Natural killer cell treated with Interleukin-12 subunit alpha and Interleukin-12 subunit beta and Interleukin-15 and Interleukin-18, amount 100 ng/mL, for 72 hours (primary cell): ENCODE measurements around the gene B3GALT4. TPM values are rescaled to one million over a fixed set of nuclear protein-coding genes. Genes with fewer than 3 reads are reported as not detected.

Experiments
- ATAC-seq, 2 donors: fragments of 150-1000 bp; cut with Tn5 transposase in 1 of 2; sonication (Bioruptor Pico), chemical (Tn5 transposase) in 1 of 2; 2 replicates each; pipeline ENCODE4 v1.10.0; 2021
- DNase-seq: peaks from one replicate; pipeline ENCODE4 v3.0.0; 2022; ENCODE audit warnings: low spot score
- H3K27ac Mint-ChIP-seq, 2 donors: 1 replicate in 1 of 2; 2 replicates in 1 of 2; pipeline ENCODE4 v1.8.0; 2022; ENCODE audit warnings: mixed read lengths in 2 of 2, mild to moderate bottlenecking in 1 of 2, moderate library complexity in 1 of 2
- H3K27me3 Mint-ChIP-seq, 2 donors: 1 replicate in 1 of 2; 2 replicates in 1 of 2; pipeline ENCODE4 v1.8.0; 2022; ENCODE audit warnings: mixed read lengths in 2 of 2
- H3K36me3 Mint-ChIP-seq: one replicate; pipeline ENCODE4 v1.8.0; 2022; ENCODE audit warnings: mixed read lengths
- H3K4me1 Mint-ChIP-seq, 2 donors: 1 replicate in 1 of 2; 2 replicates in 1 of 2; pipeline ENCODE4 v1.8.0; 2022; ENCODE audit warnings: low read depth in 2 of 2, mixed read lengths in 2 of 2, mild to moderate bottlenecking in 1 of 2
- H3K4me3 Mint-ChIP-seq: one replicate; pipeline ENCODE4 v1.8.0; 2022; ENCODE audit warnings: mixed read lengths
- H3K9me3 Mint-ChIP-seq: 2 replicates; pipeline ENCODE4 v1.8.0; 2022; ENCODE audit warnings: mixed read lengths
- total RNA-seq, 2 donors: library from RNA; stranded (reverse); gene quantifications; one replicate each; pipeline ENCODE4 v1.2.3, GENCODE V29; 2022

Gene B3GALT4, protein sequence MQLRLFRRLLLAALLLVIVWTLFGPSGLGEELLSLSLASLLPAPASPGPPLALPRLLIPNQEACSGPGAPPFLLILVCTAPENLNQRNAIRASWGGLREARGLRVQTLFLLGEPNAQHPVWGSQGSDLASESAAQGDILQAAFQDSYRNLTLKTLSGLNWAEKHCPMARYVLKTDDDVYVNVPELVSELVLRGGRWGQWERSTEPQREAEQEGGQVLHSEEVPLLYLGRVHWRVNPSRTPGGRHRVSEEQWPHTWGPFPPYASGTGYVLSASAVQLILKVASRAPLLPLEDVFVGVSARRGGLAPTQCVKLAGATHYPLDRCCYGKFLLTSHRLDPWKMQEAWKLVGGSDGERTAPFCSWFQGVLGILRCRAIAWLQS
- total RNA-seq: 10 to 100 TPM; 10.1 to 11.2 TPM

DNA sequence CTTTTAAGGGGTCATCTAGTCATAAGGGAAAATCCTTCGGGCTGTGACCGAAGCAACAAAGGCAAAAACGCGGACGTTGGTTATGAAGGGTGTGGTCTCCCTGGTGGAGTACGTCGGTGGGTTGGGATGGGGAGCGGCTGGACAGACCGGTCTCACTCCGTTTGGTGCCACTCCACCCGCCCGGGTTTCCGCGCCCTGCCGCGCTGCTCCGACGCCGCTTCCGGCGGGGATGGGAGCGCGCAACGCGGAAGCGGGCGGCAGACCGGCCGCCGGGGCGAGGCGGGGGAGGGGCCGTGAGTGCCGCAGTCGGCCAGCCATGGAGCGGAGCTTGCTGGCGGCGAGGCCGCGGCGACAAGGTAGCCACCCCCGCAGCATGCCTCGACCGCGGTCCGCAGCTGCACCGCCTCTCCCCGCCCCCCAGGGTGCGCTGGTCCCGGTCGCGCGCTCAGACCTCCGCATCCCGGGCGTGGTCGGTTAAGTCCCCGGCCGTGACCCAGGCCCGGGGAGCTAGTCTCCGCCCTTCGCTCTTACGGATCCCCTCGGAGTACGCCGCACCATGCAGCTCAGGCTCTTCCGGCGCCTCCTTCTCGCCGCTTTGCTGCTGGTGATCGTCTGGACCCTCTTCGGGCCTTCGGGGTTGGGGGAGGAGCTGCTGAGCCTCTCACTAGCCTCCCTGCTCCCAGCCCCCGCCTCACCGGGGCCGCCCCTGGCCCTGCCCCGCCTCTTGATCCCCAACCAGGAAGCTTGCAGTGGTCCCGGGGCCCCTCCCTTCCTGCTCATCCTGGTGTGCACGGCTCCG, at the start of gene B3GALT4:
TSS of gene B3GALT4 (plus strand) at position 260 of the 799 bp plus-strand sequence. CDS start at position 557, 297 bp downstream.
- no peaks in the 10 kb centered on the region for H3K9me3 Mint-ChIP-seq
- DNase-seq (peak; percentile 88), ATAC-seq (peak; percentile 82 to 87)
- H3K4me3 Mint-ChIP-seq: peak within 1 kb of the TSS; percentile 95
- peaks cover 35% of the 10 kb centered on the region for H3K36me3 Mint-ChIP-seq
- H3K27ac Mint-ChIP-seq: peak within 1 kb of the TSS; percentile 87 to 97
- H3K4me1 Mint-ChIP-seq: peaks cover 48% of the 10 kb centered on the region in 2 donors
- no peaks in the 10 kb centered on the region for H3K27me3 Mint-ChIP-seq

DNA sequence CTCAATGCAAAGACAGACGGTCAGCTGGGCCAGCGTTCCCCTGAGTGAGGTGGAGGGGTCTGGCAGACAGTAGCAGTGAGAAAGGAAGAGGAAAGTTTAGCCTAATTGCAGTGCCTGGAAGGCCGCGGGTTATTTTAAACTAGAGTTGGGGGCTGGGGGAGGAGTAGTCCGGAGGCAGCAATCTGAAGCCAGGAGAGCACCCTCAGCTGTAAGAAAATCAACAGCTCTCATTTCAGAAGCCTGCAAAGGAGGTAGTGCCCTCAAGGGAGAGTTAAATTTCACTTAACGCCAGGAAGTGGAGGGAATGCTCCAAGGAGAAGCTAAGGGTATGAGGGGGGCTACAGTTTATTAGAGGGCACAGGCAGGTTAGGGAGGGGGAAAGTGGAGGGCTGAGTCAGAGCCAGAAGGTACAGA, 41.7 kb upstream of the B3GALT4 start:
- Mint-ChIP-seq H3K4me1 (peaks cover 0 to 4% of the 10 kb centered on the region in 2 donors), H3K9me3 (no peaks in the 10 kb centered on the region), H3K27ac (no peak overlapping the region), H3K4me3 (no peak overlapping the region), H3K36me3 (no peaks in the 10 kb centered on the region), H3K27me3 (peaks cover 31 to 53% of the 10 kb centered on the region in 2 donors)
- no peak for ATAC-seq
- no peak for DNase-seq

DNA sequence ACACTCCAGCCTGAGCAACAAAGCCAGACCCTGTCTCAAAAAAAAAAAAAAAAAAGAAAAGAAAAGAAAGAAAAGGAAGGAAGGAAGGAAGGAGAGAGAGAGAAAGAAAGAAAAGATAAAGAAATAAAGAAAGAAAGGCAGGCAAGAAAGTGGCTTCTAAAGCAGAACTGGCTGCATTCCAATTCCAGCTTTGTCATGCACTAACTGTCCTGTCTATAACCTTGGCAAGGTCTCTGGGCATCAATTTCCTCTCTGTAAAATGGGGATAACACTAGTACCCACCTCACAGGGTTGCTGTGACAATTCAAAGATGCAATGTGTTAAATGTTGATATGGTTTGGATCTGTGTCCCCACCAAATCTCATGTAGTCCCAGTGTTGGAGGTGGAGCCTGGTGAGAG, 40.6 kb upstream of the B3GALT4 start:
- Mint-ChIP-seq H3K4me3 (no peak overlapping the region), H3K27me3 (peaks cover 32 to 52% of the 10 kb centered on the region in 2 donors), H3K4me1 (peaks cover 0 to 2% of the 10 kb centered on the region in 2 donors), H3K27ac (no peak overlapping the region), H3K36me3 (no peaks in the 10 kb centered on the region), H3K9me3 (no peaks in the 10 kb centered on the region)
- DNase-seq (no peak), ATAC-seq (no peak)

DNA sequence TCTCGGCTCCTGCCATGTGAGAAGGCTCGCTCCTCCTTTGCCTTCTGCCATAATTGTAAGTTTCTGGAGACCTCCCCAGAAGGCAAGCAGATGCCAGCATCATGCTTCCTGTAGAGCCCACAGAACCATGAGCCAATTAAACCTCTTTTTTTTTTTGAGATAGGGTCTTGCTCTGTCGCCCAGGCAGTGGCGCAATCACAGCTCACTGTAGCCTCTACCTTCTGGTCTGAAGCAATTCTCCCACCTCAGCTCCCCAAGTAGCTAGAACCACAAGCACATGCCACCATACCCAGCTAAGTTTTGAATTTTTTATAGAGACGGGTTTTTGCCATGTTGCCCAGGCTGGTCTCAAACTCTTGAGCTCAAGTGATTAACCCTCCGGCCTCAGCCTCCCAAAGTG, 40.1 kb upstream of the B3GALT4 start:
- peaks cover 30 to 48% of the 10 kb centered on the region in 2 donors for H3K27me3 Mint-ChIP-seq
- no peak overlapping the region for H3K27ac Mint-ChIP-seq
- H3K9me3 Mint-ChIP-seq: no peaks in the 10 kb centered on the region
- H3K4me3 Mint-ChIP-seq: no peak overlapping the region
- H3K36me3 Mint-ChIP-seq: no peaks in the 10 kb centered on the region
- no peak for ATAC-seq
- peaks cover 2% of the 10 kb centered on the region in 2 donors for H3K4me1 Mint-ChIP-seq
- DNase-seq: no peak

DNA sequence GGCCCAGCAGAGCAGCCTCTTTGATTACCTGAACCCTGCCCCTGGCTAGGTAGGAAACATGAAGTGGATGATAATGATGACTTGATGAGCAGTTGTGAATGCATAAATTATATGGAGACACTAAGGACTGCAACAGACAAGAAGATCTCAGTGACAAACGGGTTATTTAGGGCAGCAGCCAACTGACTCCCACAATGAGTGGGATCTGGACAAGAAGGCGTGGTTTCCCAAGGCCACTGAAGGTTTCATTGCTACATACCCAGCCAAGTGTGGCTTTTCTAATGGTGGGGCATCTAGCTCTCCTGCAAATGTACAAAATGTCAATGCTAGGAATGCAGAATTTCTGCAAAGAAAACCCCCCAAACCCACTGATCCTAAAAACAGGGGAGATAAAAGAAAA, 39.2 kb upstream of the B3GALT4 start:
- peaks cover 7 to 8% of the 10 kb centered on the region in 2 donors for H3K4me1 Mint-ChIP-seq
- H3K4me3 Mint-ChIP-seq: no peak overlapping the region
- H3K36me3 Mint-ChIP-seq: no peaks in the 10 kb centered on the region
- ATAC-seq: no peak
- H3K27me3 Mint-ChIP-seq: peaks cover 35 to 51% of the 10 kb centered on the region in 2 donors
- H3K27ac Mint-ChIP-seq: no peak overlapping the region
- no peak for DNase-seq
- H3K9me3 Mint-ChIP-seq: no peaks in the 10 kb centered on the region

DNA sequence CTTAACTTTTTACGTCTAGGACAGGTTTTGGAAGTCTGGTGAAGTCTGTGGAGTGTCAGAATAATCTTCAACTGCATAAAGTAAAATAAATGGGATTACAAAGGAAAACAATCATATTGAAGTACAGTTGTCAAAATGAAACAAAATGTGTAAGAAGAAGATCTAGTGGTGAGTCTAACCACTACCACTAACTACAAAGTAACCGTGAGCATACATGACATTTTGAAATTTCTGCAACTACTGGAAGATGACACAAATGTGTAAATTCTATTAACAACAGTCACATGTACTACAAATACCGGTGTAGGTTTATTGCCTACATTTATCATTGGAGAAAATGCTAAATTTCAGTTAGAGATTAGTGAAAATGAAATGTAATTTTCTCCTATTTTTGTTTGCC, 35.0 kb upstream of the B3GALT4 start:
- peak overlapping the region; percentile 56 for H3K4me3 Mint-ChIP-seq

DNA sequence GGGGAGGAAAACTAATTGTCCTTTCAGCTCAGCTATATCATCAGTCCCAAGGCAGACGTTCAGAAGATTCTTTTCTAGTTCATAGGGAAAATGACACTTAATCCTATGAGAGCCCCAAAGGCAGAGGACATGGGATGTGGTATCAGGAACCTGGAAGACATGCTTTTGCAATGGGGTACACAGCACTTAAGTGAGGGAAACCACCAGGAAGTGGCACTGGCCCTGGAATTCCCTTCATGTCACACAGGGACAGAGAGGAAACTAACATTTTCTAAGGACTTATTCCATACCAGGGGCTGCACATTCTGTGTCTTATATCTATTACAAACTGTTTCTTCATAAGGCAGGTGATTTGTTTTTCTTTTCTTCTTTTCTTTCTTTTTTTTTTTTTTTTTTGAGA, 33.4 kb upstream of the B3GALT4 start:
- H3K4me1 Mint-ChIP-seq: peaks cover 10 to 12% of the 10 kb centered on the region in 2 donors
- peaks cover 22 to 26% of the 10 kb centered on the region in 2 donors for H3K27me3 Mint-ChIP-seq
- no peak overlapping the region for H3K4me3 Mint-ChIP-seq
- H3K36me3 Mint-ChIP-seq: no peaks in the 10 kb centered on the region
- no peak overlapping the region for H3K27ac Mint-ChIP-seq
- no peak for DNase-seq
- H3K9me3 Mint-ChIP-seq: no peaks in the 10 kb centered on the region
- no peak for ATAC-seq

More for the DNA sequence above, 35.0 kb upstream of the B3GALT4 start:
- Mint-ChIP-seq H3K27ac (no peak overlapping the region), H3K27me3 (peaks cover 22 to 26% of the 10 kb centered on the region in 2 donors), H3K36me3 (no peaks in the 10 kb centered on the region), H3K4me1 (peaks cover 7 to 8% of the 10 kb centered on the region in 2 donors), H3K9me3 (no peaks in the 10 kb centered on the region)
- ATAC-seq (peak in 1 of 2 donors; percentile 80), DNase-seq (no peak)

DNA sequence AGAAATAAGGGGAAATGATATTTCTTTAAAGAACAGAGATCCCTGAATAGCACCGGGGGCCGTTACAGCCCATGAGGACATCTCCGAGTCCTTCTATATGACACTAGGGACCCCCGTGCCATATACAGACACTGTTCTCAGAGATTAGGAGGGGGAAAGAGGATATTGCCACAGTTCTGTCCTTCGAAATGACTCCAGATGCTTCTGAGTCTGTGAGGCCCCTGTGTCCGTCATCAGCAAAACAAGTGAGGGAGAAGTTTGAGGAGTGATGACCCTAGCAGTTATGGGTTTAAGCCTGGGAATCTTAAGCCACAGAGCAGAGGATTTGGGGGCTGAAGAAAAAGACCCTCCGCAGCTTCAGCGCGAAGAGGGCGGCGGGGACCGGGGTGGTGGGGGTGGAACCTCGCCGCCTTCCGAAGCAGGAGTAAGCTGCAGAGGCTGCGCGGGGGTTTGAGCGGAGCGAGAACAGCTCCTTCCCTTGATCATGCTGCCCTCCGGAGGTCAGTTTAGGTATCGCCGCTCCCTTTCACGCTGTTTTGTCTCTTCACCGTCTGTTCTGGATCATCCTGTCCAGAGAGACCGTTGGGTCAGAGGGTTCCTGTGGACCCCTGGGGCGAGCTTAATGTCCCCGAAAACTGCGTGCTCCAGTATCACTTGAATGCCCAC, 28.8 kb upstream of the B3GALT4 start:
- DNase-seq: peak; percentile 92
- Mint-ChIP-seq H3K36me3 (peaks cover 16% of the 10 kb centered on the region), H3K4me3 (peak overlapping the region; percentile 97), H3K27ac (peak overlapping the region; percentile 96 to 98), H3K9me3 (no peaks in the 10 kb centered on the region), H3K4me1 (peaks cover 29 to 31% of the 10 kb centered on the region in 2 donors), H3K27me3 (peaks cover 0 to 8% of the 10 kb centered on the region in 2 donors)
- ATAC-seq: peak; percentile 54 to 61

DNA sequence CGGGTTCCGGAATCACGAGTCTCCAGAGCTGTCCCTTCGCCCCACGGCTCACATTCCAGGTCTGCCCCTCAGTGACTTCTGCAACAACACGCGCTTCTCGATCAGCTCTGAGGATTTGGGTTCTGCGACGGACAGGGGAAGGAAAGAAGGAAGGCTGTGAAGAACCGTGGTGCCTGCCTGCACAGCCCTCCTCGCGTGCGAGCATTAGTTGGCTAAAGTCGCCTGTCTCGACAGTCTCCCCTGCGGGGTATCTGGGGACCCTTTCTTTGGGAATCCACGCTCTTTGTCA, 28.3 kb upstream of the B3GALT4 start:
- DNase-seq (peak; percentile 60), ATAC-seq (no peak)
- H3K4me3 Mint-ChIP-seq: peak overlapping the region; percentile 97
- H3K27me3 Mint-ChIP-seq: peaks cover 0 to 4% of the 10 kb centered on the region in 2 donors
- H3K36me3 Mint-ChIP-seq: peaks cover 16% of the 10 kb centered on the region
- peak overlapping the region; percentile 96 to 98 for H3K27ac Mint-ChIP-seq
- H3K4me1 Mint-ChIP-seq: peaks cover 29 to 31% of the 10 kb centered on the region in 2 donors
- H3K9me3 Mint-ChIP-seq: no peaks in the 10 kb centered on the region

DNA sequence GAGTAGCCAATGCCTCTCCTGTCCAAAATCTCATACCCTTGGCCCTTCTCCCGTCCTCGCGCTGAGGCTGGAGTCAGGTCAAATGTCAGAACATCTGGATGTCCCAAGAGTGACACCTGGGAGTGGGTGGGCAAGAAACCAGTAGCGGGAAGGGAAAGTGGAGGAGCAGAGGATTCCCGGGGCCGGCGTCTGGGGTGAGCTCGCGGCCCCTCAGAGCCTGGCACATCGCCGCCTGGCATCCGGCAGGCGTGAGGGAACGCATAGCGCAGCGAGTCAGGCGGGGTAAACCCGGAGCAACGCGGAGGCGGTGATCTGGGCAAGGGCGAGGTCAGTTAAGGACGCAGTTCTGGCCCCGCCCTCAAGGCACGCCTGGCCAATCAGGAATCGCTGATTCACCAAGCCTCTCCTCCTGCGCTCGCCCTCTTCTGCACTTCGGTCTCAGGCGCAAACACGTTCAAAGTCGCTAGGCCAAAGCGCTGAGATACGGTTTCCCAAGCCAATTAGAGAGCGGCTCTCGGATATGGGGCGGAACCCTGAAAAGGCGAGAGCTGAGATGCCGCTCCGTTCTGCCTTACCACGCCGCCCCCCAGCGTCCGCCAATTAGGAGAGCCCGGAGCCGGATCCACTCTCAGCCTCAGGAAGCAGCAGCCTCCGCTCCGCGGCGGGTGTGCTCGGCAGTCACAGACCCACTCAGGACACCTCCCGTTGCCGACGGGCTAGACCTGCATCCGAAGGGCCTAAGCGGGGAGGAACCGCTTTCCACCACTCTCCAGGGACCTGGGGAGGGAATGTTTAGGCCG, 27.8 kb upstream of the B3GALT4 start:
- peak overlapping the region; percentile 96 to 98 for H3K27ac Mint-ChIP-seq
- peaks cover 29 to 31% of the 10 kb centered on the region in 2 donors for H3K4me1 Mint-ChIP-seq
- H3K27me3 Mint-ChIP-seq: no peaks in the 10 kb centered on the region
- H3K9me3 Mint-ChIP-seq: no peaks in the 10 kb centered on the region
- peaks cover 16% of the 10 kb centered on the region for H3K36me3 Mint-ChIP-seq
- DNase-seq (peak; percentile 99), ATAC-seq (peak; percentile 94 to 96)
- H3K4me3 Mint-ChIP-seq: peak overlapping the region; percentile 97

DNA sequence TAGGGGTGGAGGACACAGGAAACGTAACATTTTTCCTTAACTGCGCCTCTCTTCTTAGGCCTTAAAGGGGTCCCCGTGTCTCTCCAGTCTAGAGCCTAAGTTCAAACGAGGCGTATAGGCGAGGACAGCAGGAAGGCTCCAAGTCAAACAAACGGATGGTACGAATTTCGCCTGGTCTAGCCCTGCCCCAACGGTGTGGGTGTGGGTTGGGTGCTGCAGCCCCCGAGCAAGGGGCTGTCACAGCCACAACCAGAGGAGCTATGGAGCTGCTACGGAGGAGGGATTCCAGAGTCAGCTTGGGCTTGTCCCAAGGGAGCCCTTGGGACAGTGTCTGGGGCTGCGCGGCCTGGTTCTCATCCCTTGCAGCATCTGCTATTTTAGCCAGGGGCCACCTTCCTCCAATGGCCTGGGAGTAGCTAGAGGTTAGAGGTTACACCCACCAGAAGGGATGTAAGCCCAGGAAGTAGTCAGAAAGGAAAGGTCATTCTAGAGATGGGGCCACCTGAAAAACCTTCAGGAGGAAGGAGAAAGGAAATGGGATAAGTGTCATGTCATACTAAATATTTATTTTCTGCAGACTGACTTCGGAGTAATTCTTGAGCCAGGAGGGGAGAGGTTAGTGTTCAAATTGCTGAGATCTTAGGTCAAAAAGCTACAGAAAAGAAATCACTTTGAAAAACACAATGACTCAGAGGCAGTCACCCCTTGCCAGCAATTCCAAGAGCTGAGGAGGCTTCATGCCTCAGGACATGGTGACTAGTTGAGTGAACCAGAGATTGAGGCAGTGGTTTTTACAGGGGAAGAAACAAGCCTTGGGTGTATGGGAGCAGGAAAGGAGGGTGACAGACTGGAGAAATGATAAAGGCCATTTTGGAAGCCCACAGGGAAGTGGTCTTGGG, 26.9 kb upstream of the B3GALT4 start:
- Mint-ChIP-seq H3K36me3 (peaks cover 16% of the 10 kb centered on the region), H3K27me3 (no peaks in the 10 kb centered on the region), H3K27ac (peak overlapping the region; percentile 96 to 98), H3K4me1 (peaks cover 29 to 31% of the 10 kb centered on the region in 2 donors), H3K4me3 (peak overlapping the region; percentile 97), H3K9me3 (no peaks in the 10 kb centered on the region)
- ATAC-seq: no peak
- no peak for DNase-seq

DNA sequence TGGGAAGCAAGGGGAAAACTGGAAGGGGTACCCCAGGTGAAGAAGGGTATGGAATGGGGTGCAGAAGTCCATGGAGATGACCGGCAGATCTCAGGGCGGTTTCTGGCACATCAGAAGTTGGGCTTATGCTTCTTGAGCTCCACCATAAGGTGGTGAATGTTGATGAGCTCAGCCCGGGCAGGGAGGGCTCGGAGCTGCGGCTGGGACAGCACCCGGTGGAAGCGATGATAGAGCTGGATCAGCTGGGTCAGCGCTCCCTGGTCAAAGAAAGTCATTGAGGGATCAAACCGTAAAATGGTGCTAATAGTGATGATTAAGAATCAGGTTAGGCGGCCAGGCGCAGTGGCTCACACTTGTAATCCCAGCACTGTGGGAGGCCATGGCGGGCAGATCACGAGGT, 26.2 kb upstream of the B3GALT4 start:
- ATAC-seq: no peak
- peak overlapping the region; percentile 96 to 98 for H3K27ac Mint-ChIP-seq
- peaks cover 16% of the 10 kb centered on the region for H3K36me3 Mint-ChIP-seq
- H3K4me3 Mint-ChIP-seq: peak overlapping the region; percentile 97
- peaks cover 29 to 31% of the 10 kb centered on the region in 2 donors for H3K4me1 Mint-ChIP-seq
- no peak for DNase-seq
- no peaks in the 10 kb centered on the region for H3K9me3 Mint-ChIP-seq
- no peaks in the 10 kb centered on the region for H3K27me3 Mint-ChIP-seq
